Activated T-cell treated with anti-CD3 and anti-CD28 coated beads, Interleukin-2, amount 50 U/mL, for 1 hour (primary cell): Measurements from ENCODE around the gene NPAS3.

ENCODE experiments used
- DNase-seq: peaks from one replicate; pipeline ENCODE4 v3.0.0-alpha.2; 2020

NPAS3 gene

DNA sequence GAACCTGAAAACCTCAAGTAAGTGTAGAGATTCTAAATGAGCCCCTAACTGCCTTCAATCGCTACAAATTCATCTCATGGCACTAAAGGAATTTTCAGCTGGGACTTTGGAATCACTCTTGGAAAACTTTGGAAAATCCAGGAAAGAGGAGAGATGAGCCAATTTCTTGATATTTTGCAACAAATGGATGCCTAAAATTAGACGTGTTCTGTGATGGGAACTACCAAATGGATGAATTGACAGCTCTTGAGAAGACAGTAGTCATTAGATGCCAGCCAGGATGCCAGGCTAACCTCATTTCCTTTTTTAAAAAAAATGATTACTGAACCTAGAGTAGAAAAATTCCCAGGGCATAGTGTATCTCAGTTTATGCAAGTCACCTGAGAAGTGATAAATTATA, 78.3 kb downstream of the NPAS3 start:
- no peak for DNase-seq

DNA sequence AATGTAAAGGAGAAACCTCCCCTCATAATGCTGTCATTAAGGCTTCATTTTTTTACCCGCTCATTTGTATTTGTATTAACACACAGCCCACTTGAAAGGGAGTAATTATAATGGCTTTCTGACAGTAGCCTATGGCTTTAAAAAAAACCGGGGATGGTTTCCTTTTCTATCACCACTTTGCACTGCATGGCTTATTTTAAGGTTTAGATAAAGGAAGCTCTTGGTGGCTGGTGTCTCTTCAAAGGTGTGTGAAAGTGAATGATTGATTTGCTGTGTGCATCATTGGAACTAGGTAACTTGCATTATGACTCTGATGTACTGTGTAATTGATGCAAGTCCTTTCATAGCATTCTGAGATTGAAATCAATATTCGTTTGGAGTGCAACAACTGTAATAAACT, 80.7 kb downstream of the NPAS3 start:
- DNase-seq: no peak

DNA sequence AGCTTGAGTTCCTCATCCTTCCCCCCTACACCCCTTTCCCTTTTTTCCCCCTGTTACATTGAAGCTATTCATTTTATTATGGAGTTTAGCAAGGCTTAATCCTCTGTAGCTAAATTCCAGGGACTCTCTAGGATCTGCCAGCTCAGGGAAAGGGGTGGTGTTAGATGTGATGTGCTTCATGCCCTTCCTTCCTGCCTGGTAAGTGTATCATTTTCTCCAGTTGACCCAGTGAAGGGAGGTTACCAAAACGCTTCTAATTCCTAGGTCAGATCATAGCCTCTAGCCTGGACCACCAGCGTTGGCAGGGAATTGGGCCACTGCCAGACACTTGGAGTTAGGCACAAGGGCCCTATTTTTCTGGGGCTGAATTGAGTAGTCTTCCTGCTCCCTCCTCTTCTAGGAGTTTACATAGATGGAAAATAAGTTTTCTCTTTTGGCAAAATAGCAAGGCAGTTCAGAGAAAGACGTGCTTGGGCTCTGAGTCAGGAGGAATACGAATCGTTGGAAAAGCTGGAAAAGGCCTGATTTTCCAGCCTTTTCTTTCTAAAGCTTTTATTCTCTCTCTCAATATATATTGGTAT, 88.3 kb downstream of the NPAS3 start:
- DNase-seq: no peak

DNA sequence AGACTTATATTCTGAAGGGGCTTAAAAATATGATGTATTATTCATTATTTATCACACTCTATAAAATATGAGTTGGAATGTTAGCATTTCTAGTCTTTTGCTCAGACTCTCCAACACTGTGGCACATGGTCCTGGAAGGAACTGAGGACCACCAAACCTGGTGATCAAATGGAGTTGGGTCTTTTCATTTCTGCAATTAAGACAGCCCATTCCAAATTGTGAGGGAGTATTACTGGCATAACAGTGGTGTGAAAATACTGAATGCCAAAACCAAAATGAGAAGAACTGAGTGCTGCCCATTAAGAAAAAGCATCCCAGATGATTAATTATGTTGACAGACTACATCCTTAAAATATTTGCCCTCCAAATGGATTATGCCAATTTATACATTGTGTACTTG, 90.8 kb downstream of the NPAS3 start:
- DNase-seq: no peak

DNA sequence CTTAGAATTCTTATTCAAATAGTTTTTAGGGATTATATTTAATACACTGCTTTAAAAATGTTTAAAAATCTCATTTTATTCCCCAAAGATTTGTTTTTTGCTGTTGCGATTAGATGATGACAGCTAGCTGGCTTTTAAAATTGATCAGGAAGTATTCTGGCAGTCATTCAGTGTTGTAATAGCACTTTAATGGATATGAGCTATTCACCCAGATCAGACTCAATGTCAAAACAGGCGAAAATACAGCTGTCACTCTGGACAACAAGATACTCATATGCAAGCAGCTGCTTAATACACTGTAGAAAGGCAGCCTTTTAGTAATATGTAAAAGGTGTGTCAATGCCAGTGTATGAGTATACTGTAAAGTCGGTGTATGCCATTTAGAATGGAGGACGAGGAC, 91.7 kb downstream of the NPAS3 start:
- no peak for DNase-seq

DNA sequence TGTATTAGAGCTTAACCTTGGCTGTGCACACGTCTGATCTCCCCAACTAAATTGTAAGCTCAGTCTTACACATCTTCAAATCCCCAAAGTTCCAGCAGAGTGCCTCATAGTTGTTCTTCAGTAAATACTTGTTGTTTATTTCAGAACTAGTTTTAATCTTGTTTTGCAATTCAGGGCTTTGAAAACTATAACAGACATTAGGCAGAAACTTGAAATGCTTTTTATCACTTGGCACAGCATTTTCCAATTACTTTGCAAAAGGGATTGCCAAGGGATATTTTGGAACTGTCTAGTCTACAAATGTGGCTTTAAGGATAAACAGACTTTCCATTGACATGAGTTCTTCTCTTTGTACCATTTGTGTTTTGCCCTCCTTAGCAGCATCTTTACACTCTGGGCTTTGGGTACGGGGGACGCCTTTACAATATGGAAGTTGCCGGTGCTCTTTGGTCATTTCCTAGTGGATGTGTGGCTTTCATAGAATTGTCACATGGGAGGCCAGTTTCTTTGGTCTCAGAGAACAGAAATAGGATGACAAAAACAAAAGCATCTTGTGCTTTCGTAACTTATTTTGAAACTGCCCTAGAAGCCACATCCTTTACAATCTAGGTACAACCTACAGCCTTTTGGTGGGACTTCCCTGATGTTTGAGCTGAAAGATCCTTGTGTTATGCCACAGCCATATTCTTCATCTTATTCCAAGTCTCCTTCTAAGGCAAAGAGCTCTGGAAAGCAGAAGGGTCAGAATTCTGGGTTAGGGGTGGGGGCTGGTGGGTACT, 96.9 kb downstream of the NPAS3 start:
- no peak for DNase-seq

DNA sequence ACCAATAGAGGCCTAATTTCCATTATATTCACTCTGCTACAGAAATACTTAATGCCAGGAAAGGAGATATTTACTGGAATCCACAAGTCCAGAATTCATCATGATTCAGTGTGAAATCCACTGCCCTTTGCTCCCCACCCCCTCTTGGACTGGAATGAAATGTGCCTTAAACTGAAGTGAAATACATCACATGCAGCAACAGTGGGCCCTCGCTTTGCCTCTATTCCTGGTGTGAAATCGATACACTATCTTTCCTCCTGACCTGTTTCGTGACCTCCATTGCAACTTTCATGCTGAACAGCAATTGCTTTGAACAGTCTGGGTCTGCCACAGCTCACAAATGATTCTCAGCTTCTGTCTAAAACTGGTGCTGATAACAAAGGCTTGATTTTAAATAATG, 100.6 kb downstream of the NPAS3 start:
- no peak for DNase-seq

DNA sequence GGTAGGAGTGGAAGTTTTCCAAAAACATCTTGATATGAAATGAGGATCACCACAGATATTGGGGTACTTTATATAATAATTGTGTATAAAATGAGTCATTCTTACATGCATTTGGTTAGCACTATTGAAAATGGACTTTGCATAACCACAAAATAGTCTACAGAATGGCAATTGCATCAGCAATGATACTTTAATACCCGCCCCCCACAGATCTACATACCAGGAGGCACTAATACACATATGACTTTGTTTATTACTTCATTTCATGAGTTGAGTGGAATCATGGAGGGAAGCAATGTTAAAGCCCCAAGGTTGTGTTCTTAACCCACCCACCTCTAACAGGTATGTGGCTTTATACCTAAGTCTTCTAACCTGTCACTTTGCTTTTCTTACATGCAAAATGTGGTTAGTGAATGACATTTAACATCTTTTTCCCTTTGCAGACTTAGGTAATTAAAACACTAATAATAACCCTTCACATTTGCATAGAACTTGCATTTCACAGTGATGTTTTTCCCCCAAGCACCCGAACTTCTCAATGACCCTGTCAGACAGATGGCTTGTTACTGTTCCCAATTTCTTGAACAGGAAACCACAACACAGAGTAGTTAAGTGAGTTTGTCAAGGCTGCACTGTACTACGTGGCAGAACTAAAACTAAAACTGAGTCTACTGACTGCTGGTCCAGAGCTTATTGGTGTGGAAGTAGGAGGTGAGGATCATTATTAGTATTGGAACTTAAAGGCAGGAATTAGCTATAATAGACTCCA, 101.9 kb downstream of the NPAS3 start:
- no peak for DNase-seq

DNA sequence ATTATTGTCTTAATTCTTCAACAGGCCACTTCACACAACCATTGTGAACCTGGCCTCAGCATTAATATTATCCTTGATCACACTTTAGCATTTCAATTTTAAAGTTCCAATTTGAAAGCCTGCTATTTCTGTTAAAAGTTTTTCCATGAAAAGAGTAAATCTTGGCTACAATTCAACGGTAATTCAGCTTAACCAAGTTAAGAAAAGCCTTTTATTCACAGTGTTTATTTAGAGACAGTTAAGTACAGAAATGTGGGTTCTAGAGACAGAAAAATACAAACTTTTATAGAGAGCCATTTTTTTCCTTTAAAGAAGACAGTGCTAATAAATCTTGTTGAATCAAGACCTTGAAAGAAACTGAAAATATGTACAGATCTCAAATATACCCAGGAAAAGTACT, 103.9 kb downstream of the NPAS3 start:
- DNase-seq: no peak

DNA sequence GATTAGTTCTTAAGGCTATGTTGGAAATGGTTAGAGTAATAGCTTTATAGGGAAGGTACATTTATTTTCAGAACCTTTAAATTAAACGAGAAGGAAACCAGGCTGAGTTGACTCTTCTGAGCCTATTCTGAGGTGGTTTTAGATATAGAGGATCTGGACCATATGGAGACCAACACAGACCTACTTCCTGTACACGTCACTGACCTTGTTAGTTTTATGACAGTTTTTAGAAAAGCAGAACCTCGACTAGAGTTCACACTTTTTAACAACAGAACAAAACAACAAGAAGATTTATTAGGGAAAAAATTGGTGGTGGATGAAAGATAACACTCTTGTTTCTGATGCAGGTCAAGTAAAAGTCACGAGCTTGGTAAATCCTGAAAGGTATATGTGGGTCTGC, 107.1 kb downstream of the NPAS3 start:
- no peak for DNase-seq

DNA sequence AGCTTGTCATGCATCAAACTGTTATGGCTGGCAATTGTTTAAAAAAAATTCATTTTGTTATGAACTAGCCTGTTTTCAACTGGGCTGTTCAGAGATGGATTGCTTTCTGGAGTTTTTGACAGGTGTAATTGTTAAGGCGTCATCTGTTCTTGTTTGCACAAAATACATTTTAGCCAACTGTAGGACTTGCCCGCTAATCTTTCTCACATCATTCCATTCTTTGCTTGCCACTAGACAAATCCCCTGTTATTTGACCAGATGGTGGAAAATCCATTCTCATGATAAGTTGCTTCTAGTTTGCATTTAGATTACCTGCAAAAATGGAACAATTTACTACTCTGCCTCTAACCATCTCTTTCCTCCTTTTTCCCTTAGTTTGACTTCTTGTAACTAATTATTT, 114.3 kb downstream of the NPAS3 start:
- no peak for DNase-seq

DNA sequence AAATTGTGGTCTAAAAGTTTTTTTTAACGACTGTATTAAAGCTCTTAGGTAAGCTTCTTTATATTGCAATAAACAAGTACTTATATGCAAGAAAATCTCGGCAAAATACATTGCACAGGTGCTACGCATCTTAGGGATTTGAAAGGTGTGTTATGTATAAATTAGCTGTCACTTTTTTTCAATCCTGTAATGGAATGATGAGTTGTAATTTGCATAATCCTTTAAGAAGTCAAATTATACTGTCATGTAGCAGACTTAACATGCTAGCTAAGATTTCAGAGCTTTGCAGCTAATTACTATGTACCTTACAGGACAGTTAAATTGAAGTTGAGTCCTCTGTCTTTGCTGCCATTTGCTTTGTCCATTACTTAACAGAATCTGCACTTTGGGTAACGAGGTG, 117.5 kb downstream of the NPAS3 start:
- no peak for DNase-seq

DNA sequence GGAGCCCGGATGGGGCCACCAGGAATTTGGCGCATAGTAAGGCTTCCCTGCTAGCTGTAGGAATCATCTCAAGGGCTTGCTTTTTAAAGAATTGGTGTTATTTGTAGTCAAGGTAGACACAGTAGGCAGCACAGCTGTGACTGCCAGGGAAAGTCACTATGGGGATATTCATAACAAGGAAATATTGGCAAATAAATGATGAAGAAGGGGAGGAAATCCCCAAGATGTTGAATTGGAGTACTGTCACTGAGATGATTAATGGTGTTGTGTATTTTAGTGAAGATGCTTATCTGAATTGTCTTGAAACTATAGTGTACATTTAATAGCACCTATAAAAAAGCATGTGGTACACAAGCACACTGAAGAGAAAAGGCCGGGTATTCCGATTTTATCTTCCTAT, 118.9 kb downstream of the NPAS3 start:
- DNase-seq: no peak

DNA sequence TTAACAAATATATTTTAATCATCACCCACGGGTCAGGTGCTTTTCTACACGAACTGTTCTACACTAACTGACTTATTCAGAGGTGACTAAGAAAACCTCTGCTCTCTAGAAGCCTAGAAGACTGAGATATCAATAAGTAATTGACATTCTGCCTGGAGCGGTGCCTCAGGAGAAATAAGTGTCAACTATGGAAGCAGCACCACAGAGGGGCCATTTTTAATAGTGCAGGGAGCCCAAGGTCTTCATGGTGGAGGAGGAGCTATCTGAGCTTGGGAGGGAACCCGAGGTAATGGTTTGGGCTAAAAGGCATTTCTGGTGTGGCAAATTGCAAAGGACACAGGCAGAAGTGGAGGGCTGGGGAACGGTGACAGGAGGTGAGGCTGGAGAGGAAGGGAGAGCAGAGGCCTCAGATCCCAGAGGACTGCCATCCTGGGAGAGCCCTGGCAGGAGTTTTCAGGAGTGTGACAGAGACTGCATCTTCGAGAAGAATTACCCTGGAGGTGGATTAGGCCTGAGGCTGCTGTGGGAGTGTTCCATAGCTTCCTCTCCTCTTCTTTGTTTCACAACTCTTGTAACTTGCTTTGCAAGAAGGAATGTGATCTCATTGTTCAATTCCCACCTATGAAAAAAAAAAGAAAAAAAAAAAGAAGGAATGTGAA, 123.1 kb downstream of the NPAS3 start:
- DNase-seq: no peak

DNA sequence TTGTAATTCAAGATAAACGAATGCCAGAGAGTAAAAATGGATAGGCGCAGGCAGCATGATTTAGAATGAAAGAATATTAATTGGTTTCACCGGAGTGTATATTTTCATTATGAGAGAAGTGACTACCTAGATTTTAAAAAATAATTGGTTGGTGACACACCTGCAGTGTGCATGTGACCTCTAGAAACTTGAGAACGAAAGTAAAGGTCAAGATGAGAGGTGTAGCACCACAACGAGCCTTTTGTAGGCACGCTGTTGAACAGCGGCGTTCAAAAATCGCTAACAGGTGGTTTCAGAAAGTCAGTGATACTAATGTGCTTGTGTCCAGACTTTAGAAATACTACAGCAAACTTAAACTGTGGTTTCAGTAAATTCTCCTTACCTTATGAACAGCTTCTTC, 123.8 kb downstream of the NPAS3 start:
- DNase-seq: no peak

DNA sequence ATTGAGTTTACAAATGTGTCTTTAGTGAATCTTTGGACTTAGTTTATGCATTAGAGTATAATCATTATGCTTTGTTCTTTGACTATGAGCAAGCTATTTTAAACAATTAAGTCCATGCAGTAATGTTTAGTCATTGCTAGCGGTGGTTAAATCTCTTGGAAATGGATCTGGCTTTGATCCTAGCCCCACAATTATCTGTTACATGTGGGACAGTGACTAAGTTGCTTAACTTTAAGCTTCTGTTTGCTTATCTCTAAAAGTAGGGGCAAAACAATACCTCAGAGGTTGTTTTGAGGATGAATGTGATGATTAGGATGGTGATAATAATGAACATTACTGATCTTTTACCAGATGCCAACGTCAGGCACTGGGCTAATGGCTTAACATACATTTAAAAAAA, 124.2 kb downstream of the NPAS3 start:
- DNase-seq: no peak

DNA sequence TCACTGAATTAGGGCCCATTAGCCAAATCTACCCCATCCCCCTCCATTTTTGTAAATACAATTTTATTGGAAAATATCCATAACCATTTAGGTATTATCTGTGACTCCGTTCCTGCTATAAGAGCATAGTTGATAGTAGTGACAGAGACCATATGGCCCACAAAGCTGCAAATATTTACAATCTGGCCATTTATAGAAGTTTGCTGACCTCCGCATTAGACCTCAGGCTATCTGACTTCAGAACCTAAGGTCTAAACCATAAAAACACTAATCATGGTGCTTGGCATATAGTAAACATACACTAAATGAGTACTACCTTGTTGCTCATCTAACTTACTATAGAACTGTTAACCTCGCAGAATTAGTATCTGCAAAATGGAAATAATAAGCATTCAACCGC, 124.8 kb downstream of the NPAS3 start:
- no peak for DNase-seq

DNA sequence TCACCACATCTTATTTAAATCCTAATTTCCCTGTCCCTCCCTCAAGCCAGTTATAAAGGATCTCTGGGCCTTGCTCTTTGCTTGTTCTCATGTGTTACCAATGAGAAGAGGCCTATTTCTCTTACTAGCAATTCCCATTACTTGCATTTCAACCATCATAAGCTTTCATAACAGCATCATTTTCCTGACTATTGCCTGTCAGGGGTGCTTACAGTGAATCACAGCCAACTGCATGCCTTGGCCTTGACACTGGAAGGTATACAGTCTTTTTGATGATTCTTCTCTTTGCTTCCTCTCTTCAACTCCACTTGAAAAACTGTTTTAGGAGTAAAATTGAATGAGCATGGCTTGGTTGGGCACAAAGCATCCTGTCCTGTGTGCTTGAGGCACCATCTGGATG, 127.0 kb downstream of the NPAS3 start:
- no peak for DNase-seq

DNA sequence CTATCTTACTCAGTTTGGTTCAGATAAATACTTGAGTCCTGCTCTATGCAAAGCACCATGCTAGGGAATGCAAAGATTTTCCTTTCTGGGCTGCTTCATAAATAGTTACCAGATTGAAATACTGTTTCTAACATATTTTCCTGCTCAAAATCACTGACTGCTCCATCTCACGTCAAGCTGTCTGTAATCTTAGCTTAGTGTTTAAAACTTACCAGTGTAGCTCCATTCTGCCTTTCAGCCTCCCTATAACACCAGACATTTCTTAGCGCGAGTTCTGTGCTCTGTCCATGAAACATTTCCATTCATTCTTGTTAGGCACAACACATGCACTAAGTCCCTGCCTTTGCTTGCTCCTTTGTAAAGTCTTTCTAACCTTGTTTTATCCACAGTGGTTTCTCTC, 129.4 kb downstream of the NPAS3 start:
- DNase-seq: no peak

DNA sequence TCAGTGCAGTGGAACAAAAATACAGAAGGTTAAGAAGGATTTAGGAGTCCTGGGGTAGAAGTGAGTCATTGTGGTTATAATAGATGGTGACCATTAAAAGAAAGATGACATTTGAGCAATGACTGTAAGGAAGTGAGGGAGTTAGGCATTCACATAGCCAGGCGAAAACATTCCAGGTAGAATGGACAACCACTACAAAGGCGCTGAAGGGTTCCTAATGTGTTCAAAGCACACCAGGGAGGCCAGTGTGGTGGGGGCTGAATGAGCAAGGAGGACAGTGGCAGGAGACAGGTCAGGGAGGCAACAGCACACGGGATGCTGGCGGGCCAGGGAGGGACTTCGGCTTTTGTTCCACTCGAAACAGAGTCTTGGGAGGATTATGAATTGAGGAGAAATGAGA, 129.9 kb downstream of the NPAS3 start:
- DNase-seq: no peak

DNA sequence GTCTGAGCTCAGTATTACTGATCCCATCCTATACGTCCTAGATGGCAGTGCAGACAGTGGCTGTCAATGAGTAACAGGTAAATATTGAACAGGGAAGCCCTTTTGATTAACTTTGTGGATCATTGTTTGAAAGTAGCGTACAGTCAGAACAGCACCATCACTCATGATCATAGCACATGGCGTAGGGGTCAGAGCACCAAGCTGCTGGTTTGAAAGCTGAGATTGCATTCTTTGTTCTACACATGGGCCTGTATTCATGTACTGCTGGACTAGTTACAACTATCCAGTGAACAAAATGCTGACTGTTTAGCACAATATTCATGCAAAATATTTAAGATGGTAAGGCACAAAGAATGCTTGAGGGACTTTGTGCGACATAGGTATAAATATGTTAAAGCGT, 131.8 kb downstream of the NPAS3 start:
- DNase-seq: no peak

DNA sequence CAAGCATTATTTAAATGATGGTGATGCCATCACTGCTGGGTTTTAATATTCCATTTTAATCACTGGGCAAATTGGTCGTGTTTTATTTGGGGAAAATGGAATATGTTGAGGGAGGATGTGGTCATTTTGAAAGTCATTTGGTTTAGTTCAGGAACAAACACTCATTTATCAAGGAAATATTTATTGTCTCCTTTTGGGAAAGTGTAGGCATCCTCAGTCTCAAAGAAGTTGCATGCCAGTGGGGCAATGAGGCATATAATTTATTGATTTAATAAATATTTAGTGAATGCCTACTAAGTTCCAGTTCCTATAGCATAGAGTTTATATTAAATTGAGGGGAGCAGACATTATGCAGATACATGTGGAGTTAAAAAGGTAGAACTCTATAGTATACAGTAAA, 134.3 kb downstream of the NPAS3 start:
- no peak for DNase-seq

DNA sequence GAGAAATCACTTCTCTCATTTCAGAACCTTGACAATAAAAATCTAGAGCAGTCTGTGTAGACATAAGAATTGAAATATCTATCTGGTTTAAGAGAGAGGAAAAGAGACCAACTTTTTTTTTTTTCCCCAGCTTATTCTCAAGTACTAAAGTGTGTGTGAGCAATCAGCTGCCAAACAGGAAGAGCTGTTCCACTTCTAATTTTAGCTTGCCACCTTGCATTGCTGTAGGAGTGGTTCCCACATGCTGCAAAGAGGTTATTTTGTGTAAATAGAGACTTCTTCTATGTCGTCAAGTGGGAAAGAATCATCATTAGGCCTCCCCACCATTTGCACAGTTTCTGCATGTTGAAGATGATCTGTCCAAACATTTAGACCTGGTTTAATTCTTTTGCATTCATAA, 142.6 kb downstream of the NPAS3 start:
- no peak for DNase-seq

DNA sequence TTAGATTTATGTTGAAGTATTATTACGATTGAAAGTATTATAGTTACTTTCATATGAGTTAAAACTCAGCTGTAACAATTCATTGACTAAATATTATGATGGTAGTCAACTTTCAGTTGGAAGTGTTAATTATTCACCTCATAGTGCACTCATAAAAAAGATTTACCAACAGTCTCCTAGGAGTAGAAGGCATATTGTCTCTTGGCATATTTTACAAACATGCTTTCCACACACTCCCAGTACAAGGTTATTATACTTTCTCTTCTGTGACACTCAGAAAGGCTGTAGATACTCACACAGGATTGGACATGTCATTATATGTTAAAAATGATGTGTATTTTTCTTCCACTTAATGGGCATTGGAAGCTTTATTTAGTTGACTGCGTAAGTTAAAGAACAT, 147.1 kb downstream of the NPAS3 start:
- DNase-seq: no peak
